Measurements from ENCODE around the gene SOD2.

Gene SOD2

GRCh38 chr6:159654483-159655098 is 38.5 kb downstream of the SOD2 start:
- no peaks in the 10 kb centered on the region for H3K4me1 ChIP-seq (ENCODE audit: control extremely low read depth in 1 of 4, control insufficient read depth in 4 of 4, insufficient read depth in 4 of 4, low read length in 3 of 4)
- DNase-seq, result peak; percentile 60 to 82 (median 78)
- peaks cover 0 to 3% (median 1%) of the 10 kb centered on the region in 4 experiments for H3K36me3 ChIP-seq (ENCODE audit: control insufficient read depth in 4 of 4, insufficient read depth in 4 of 4, low read length in 3 of 4)
- no CpG with 5 or more reads among the region's 2 CpGs for WGBS (ENCODE audit: insufficient coverage)
- H3K27ac ChIP-seq (ENCODE audit: insufficient read depth in 1 of 2, low read depth in 1 of 2, low read length in 2 of 2, poor library complexity in 1 of 2, severe bottlenecking in 2 of 2), result no peak overlapping the region
- no peaks in the 10 kb centered on the region for H3K27me3 ChIP-seq (replicated peaks in 2 of 5; ENCODE audit: control insufficient read depth in 4 of 5, insufficient read depth in 5 of 5, low read length in 4 of 5)
- no peaks in the 10 kb centered on the region for H3K9me3 ChIP-seq (ENCODE audit: control extremely low read depth in 1 of 5, control insufficient read depth in 4 of 5, insufficient read depth in 2 of 5, low read depth in 1 of 5, low read length in 4 of 5)
- ChIA-PET CTCF (interaction anchor here (0.6 to 3.7 kb wide), 23 partner anchors 9 to 816 kb away, joined by 3 to 20 read pairs (median 5); no protein-coding TSS in a partner anchor), POLR2A (interaction anchor here (0.7 kb wide), 1 partner anchor 1347 kb away, joined by 3 read pairs; no protein-coding TSS in a partner anchor)
- no peak overlapping the region for H3K4me3 ChIP-seq (ENCODE audit: control insufficient read depth in 1 of 7, extremely low read depth in 1 of 7, insufficient read depth in 4 of 7, low read depth in 2 of 7, low read length in 6 of 7)

- Histone ChIP-seq H3K9me3 (ENCODE audit: control extremely low read depth in 1 of 5, control insufficient read depth in 4 of 5, insufficient read depth in 2 of 5, low read depth in 1 of 5, low read length in 4 of 5) (no peaks in the 10 kb centered on the region), H3K27ac (ENCODE audit: insufficient read depth in 1 of 2, low read depth in 1 of 2, low read length in 2 of 2, poor library complexity in 1 of 2, severe bottlenecking in 2 of 2) (no peak overlapping the region), H3K4me3 (ENCODE audit: control insufficient read depth in 1 of 7, extremely low read depth in 1 of 7, insufficient read depth in 4 of 7, low read depth in 2 of 7, low read length in 6 of 7) (no peak overlapping the region), H3K27me3 (replicated peaks in 2 of 5; ENCODE audit: control insufficient read depth in 4 of 5, insufficient read depth in 5 of 5, low read length in 4 of 5) (no peaks in the 10 kb centered on the region), H3K4me1 (ENCODE audit: control extremely low read depth in 1 of 4, control insufficient read depth in 4 of 4, insufficient read depth in 4 of 4, low read length in 3 of 4) (no peaks in the 10 kb centered on the region), H3K36me3 (ENCODE audit: control insufficient read depth in 4 of 4, insufficient read depth in 4 of 4, low read length in 3 of 4) (peaks cover 0 to 3% (median 1%) of the 10 kb centered on the region in 4 experiments)
- POLR2A ChIA-PET, result no interaction called here
- CTCF ChIA-PET, result interaction anchor here (1.4 kb wide), 1 partner anchor 433 kb away, joined by 4 read pairs; no protein-coding TSS in a partner anchor
- 97% methylated on average over 5 of the region's 8 CpGs for WGBS (ENCODE audit: insufficient coverage)
- DNase-seq, result no peak
Measured at GRCh38 chr6:159650314-159650713, 42.7 kb downstream of the SOD2 start.

GRCh38 chr6:159649441-159649840 is 43.6 kb downstream of the SOD2 start:
- Histone ChIP-seq H3K9me3 (ENCODE audit: control extremely low read depth in 1 of 5, control insufficient read depth in 4 of 5, insufficient read depth in 2 of 5, low read depth in 1 of 5, low read length in 4 of 5) (no peaks in the 10 kb centered on the region), H3K27me3 (replicated peaks in 2 of 5; ENCODE audit: control insufficient read depth in 4 of 5, insufficient read depth in 5 of 5, low read length in 4 of 5) (no peaks in the 10 kb centered on the region), H3K36me3 (ENCODE audit: control insufficient read depth in 4 of 4, insufficient read depth in 4 of 4, low read length in 3 of 4) (peaks cover 0 to 3% (median 0%) of the 10 kb centered on the region in 4 experiments), H3K27ac (ENCODE audit: insufficient read depth in 1 of 2, low read depth in 1 of 2, low read length in 2 of 2, poor library complexity in 1 of 2, severe bottlenecking in 2 of 2) (no peak overlapping the region), H3K4me3 (ENCODE audit: control insufficient read depth in 1 of 7, extremely low read depth in 1 of 7, insufficient read depth in 4 of 7, low read depth in 2 of 7, low read length in 6 of 7) (no peak overlapping the region), H3K4me1 (ENCODE audit: control extremely low read depth in 1 of 4, control insufficient read depth in 4 of 4, insufficient read depth in 4 of 4, low read length in 3 of 4) (no peaks in the 10 kb centered on the region)
- 97% methylated on average over 6 of the region's 7 CpGs for WGBS (ENCODE audit: insufficient coverage)
- POLR2A ChIA-PET, result no interaction called here
- DNase-seq, result no peak
- CTCF ChIA-PET, result no interaction called here

GRCh38 chr6:159646733-159647132 is 46.3 kb downstream of the SOD2 start:
- Histone ChIP-seq H3K36me3 (ENCODE audit: control insufficient read depth in 4 of 4, insufficient read depth in 4 of 4, low read length in 3 of 4) (peaks cover 0 to 5% (median 0%) of the 10 kb centered on the region in 4 experiments), H3K9me3 (ENCODE audit: control extremely low read depth in 1 of 5, control insufficient read depth in 4 of 5, insufficient read depth in 2 of 5, low read depth in 1 of 5, low read length in 4 of 5) (no peaks in the 10 kb centered on the region), H3K4me1 (ENCODE audit: control extremely low read depth in 1 of 4, control insufficient read depth in 4 of 4, insufficient read depth in 4 of 4, low read length in 3 of 4) (no peaks in the 10 kb centered on the region), H3K27me3 (replicated peaks in 2 of 5; ENCODE audit: control insufficient read depth in 4 of 5, insufficient read depth in 5 of 5, low read length in 4 of 5) (no peaks in the 10 kb centered on the region), H3K4me3 (ENCODE audit: control insufficient read depth in 1 of 7, extremely low read depth in 1 of 7, insufficient read depth in 4 of 7, low read depth in 2 of 7, low read length in 6 of 7) (no peak overlapping the region), H3K27ac (ENCODE audit: insufficient read depth in 1 of 2, low read depth in 1 of 2, low read length in 2 of 2, poor library complexity in 1 of 2, severe bottlenecking in 2 of 2) (no peak overlapping the region)
- peak in 2 of 3 donors; percentile 42 to 43 for DNase-seq
- ChIA-PET CTCF (interaction anchor here (0.9 to 2.2 kb wide), 3 partner anchors 9 to 13 kb away, joined by 4 to 8 read pairs (median 8); no protein-coding TSS in a partner anchor), POLR2A (no interaction called here)
- 100% methylated on average over 1 of the region's 2 CpGs for WGBS (ENCODE audit: insufficient coverage)

- Histone ChIP-seq H3K4me3 (ENCODE audit: control insufficient read depth in 1 of 7, extremely low read depth in 1 of 7, insufficient read depth in 4 of 7, low read depth in 2 of 7, low read length in 6 of 7) (no peak overlapping the region), H3K27me3 (replicated peaks in 2 of 5; ENCODE audit: control insufficient read depth in 4 of 5, insufficient read depth in 5 of 5, low read length in 4 of 5) (no peaks in the 10 kb centered on the region), H3K9me3 (ENCODE audit: control extremely low read depth in 1 of 5, control insufficient read depth in 4 of 5, insufficient read depth in 2 of 5, low read depth in 1 of 5, low read length in 4 of 5) (peaks cover 0 to 5% (median 0%) of the 10 kb centered on the region in 5 experiments), H3K36me3 (ENCODE audit: control insufficient read depth in 4 of 4, insufficient read depth in 4 of 4, low read length in 3 of 4) (peaks cover 0 to 5% (median 2%) of the 10 kb centered on the region in 4 experiments), H3K4me1 (ENCODE audit: control extremely low read depth in 1 of 4, control insufficient read depth in 4 of 4, insufficient read depth in 4 of 4, low read length in 3 of 4) (no peaks in the 10 kb centered on the region), H3K27ac (ENCODE audit: insufficient read depth in 1 of 2, low read depth in 1 of 2, low read length in 2 of 2, poor library complexity in 1 of 2, severe bottlenecking in 2 of 2) (no peak overlapping the region)
- WGBS (ENCODE audit: insufficient coverage), result no CpG with 5 or more reads among the region's 1 CpG
- POLR2A ChIA-PET, result no interaction called here
- CTCF ChIA-PET, result interaction anchor here (0.9 to 1.4 kb wide), 3 partner anchors 8 to 10 kb away, joined by 3 to 8 read pairs (median 4); no protein-coding TSS in a partner anchor
- no peak for DNase-seq
Measured at GRCh38 chr6:159646116-159646515, 46.9 kb downstream of the SOD2 start.

- CTCF ChIA-PET, result interaction anchor here (1.3 to 1.4 kb wide), 3 partner anchors 9 to 472 kb away, joined by 3 to 8 read pairs (median 3); no protein-coding TSS in a partner anchor
- no peak overlapping the region for H3K27ac ChIP-seq (ENCODE audit: insufficient read depth in 1 of 2, low read depth in 1 of 2, low read length in 2 of 2, poor library complexity in 1 of 2, severe bottlenecking in 2 of 2)
- peaks cover 0 to 10% (median under 1%) of the 10 kb centered on the region in 5 experiments for H3K9me3 ChIP-seq (ENCODE audit: control extremely low read depth in 1 of 5, control insufficient read depth in 4 of 5, insufficient read depth in 2 of 5, low read depth in 1 of 5, low read length in 4 of 5)
- WGBS (ENCODE audit: insufficient coverage), result 92% methylated on average over 2 of the region's 4 CpGs
- H3K4me3 ChIP-seq (ENCODE audit: control insufficient read depth in 1 of 7, extremely low read depth in 1 of 7, insufficient read depth in 4 of 7, low read depth in 2 of 7, low read length in 6 of 7), result no peak overlapping the region
- H3K4me1 ChIP-seq (ENCODE audit: control extremely low read depth in 1 of 4, control insufficient read depth in 4 of 4, insufficient read depth in 4 of 4, low read length in 3 of 4), result no peaks in the 10 kb centered on the region
- POLR2A ChIA-PET, result no interaction called here
- peak in 1 of 3 donors; percentile 14 for DNase-seq
- H3K36me3 ChIP-seq (ENCODE audit: control insufficient read depth in 4 of 4, insufficient read depth in 4 of 4, low read length in 3 of 4), result peaks cover 0 to 8% (median 2%) of the 10 kb centered on the region in 4 experiments
- no peaks in the 10 kb centered on the region for H3K27me3 ChIP-seq (replicated peaks in 2 of 5; ENCODE audit: control insufficient read depth in 4 of 5, insufficient read depth in 5 of 5, low read length in 4 of 5)
Measured at GRCh38 chr6:159645640-159646039, 47.4 kb downstream of the SOD2 start.

Measured in common myeloid progenitor, CD34-positive (primary cell).